SK-N-SH (cell line): ENCODE results near the gene RND2. TPM values are rescaled to one million over a fixed set of nuclear protein-coding genes. Genes with fewer than 3 reads are reported as not detected.

Experiments
- CTCF ChIA-PET: fragments of 300-600, 350-600 bp; formaldehyde crosslinking; extraction: SDS; loops from one replicate; lab custom pipeline; 2021; lab: Yijun Ruan, JAX
- POLR2A ChIA-PET: fragments of 350-600 bp; sonication (Branson Sonifier 250); formaldehyde crosslinking; extraction: SDS; loops from one replicate; lab custom pipeline; 2020; ENCODE audit warnings: antibody characterized with exemption, inconsistent platforms; lab: Yijun Ruan, JAX
- DNase-seq: peaks from one replicate; pipeline ENCODE4 v3.0.0; 2012
- H2AFZ ChIP-seq: fragments of 200-600 bp; sonication (generic); 2 replicates; pipeline ENCODE4 v1.8.1; 2016; ENCODE audit warnings: antibody characterized with exemption, mild to moderate bottlenecking, low read depth
- H3F3A ChIP-seq: fragments of 200-600 bp; sonication (generic); replicated peaks from 2 replicates; pipeline ENCODE3; 2016; ENCODE audit warnings: antibody characterized with exemption, mild to moderate bottlenecking; ENCODE audit not compliant: insufficient read depth
- H3K27ac ChIP-seq, 2 experiments: fragments of 200-500 bp in 1 of 2; fragments of 200-600 bp in 1 of 2; sonication (Bioruptor generic) in 1 of 2; sonication (generic), shearing (Covaris generic) in 1 of 2; 2 replicates each; pipeline versions ENCODE4 v1.5.1 to v1.6.1; 2014 to 2016; ENCODE audit warnings: low read depth in 2 of 2, inconsistent platforms in 1 of 2, low read length in 1 of 2, mild to moderate bottlenecking in 1 of 2, mixed read lengths in 1 of 2
- H3K27me3 ChIP-seq: fragments of 200-600 bp; sonication (generic), shearing (Covaris generic); 2 replicates; pipeline ENCODE4 v1.6.1; 2016; ENCODE audit warnings: mixed run types; ENCODE audit not compliant: insufficient read depth
- H3K36me3 ChIP-seq, 2 experiments: fragments of 200-500 bp in 1 of 2; fragments of 200-600 bp in 1 of 2; sonication (Bioruptor generic) in 1 of 2; sonication (generic) in 1 of 2; replicated peaks in 1 of 2; 2 replicates each; pipeline versions ENCODE3 to v1.5.1; 2014 to 2016; ENCODE audit warnings: low read length in 1 of 2, mild to moderate bottlenecking in 1 of 2; ENCODE audit not compliant: insufficient read depth in 2 of 2, control insufficient read depth in 1 of 2
- H3K4me1 ChIP-seq, 2 experiments: fragments of 200-500 bp in 1 of 2; fragments of 200-600 bp in 1 of 2; sonication (Bioruptor generic) in 1 of 2; sonication (generic), shearing (Covaris generic) in 1 of 2; 2 replicates each; pipeline versions ENCODE4 v1.5.1 to v1.6.1; 2014 to 2016; ENCODE audit warnings: low read depth in 1 of 2, low read length in 1 of 2, mixed run types in 1 of 2; ENCODE audit not compliant: insufficient read depth in 2 of 2, control insufficient read depth in 1 of 2
- H3K4me2 ChIP-seq: fragments of 200-600 bp; sonication (generic), shearing (Covaris generic); 2 replicates; pipeline ENCODE4 v1.6.1; 2017; ENCODE audit warnings: mixed run types
- H3K4me3 ChIP-seq, 2 experiments: fragments of 200-500 bp in 1 of 2; fragments of 200-600 bp in 1 of 2; sonication (Bioruptor generic) in 1 of 2; sonication (generic), shearing (Covaris generic) in 1 of 2; 2 replicates each; pipeline versions ENCODE4 v1.5.1 to v1.8.1; 2014 to 2016; ENCODE audit warnings: low read depth in 2 of 2, inconsistent platforms in 1 of 2, low read length in 1 of 2, mild to moderate bottlenecking in 1 of 2, mixed read lengths in 1 of 2, moderate library complexity in 1 of 2
- H3K79me2 ChIP-seq: fragments of 200-600 bp; sonication (generic); 2 replicates; pipeline ENCODE4 v1.8.1; 2017; ENCODE audit warnings: mild to moderate bottlenecking; ENCODE audit not compliant: insufficient read depth
- H3K9ac ChIP-seq: fragments of 200-600 bp; sonication (generic); 2 replicates; pipeline ENCODE4 v1.6.1; 2017; ENCODE audit warnings: mixed run types
- H3K9me2 ChIP-seq: fragments of 200-600 bp; sonication (generic); 2 replicates; pipeline ENCODE4 v1.6.1; 2017; ENCODE audit warnings: mixed run types
- H3K9me3 ChIP-seq: fragments of 200-600 bp; sonication (generic); 2 replicates; pipeline ENCODE4 v1.6.1; 2017; ENCODE audit warnings: mixed run types, mild to moderate bottlenecking, moderate library complexity
- H4K20me1 ChIP-seq: fragments of 200-600 bp; sonication (generic); 2 replicates; pipeline ENCODE4 v1.6.1; 2017; ENCODE audit warnings: mild to moderate bottlenecking, mixed run types; ENCODE audit not compliant: insufficient read depth
- CTCF ChIP-seq: fragments of 200-600 bp; sonication (generic); IDR thresholded peaks from 2 replicates; pipeline ENCODE4 v1.6.1; 2017; ENCODE audit warnings: antibody characterized with exemption, mild to moderate bottlenecking, moderate library complexity
- ELF1 ChIP-seq: IDR thresholded peaks from 2 replicates; pipeline ENCODE4 v1.4.0; 2012
- EP300 ChIP-seq, 2 experiments: IDR thresholded peaks; 2 replicates each; pipeline versions ENCODE4 v1.4.0 to v1.6.1; 2012; ENCODE audit warnings: borderline replicate concordance in 1 of 2, low read depth in 1 of 2, low read length in 1 of 2
- FOSL2 ChIP-seq: IDR thresholded peaks from 2 replicates; pipeline ENCODE4 v1.4.0; 2012; ENCODE audit warnings: low read depth, mild to moderate bottlenecking, moderate library complexity, borderline replicate concordance
- FOXM1 ChIP-seq: IDR thresholded peaks from 2 replicates; pipeline ENCODE4 v1.4.0; 2012; ENCODE audit warnings: low read depth, mild to moderate bottlenecking
- GABPA ChIP-seq: IDR thresholded peaks from 2 replicates; pipeline ENCODE4 v1.4.0; 2012; ENCODE audit warnings: low read depth, mild to moderate bottlenecking
- MXI1 ChIP-seq: IDR thresholded peaks from 2 replicates; pipeline ENCODE4 v1.6.1; 2012; ENCODE audit warnings: mild to moderate bottlenecking, low read depth, low read length, improper control_type of control experiment
- NFIC ChIP-seq: IDR thresholded peaks from 2 replicates; pipeline ENCODE4 v1.4.0; 2012; ENCODE audit warnings: borderline replicate concordance
- POLR2AphosphoS5 ChIP-seq: IDR thresholded peaks from 2 replicates; pipeline ENCODE4 v1.6.1; 2012; ENCODE audit warnings: low read depth, low read length
- RAD21 ChIP-seq: IDR thresholded peaks from 2 replicates; pipeline ENCODE4 v1.6.1; 2012; ENCODE audit warnings: mild to moderate bottlenecking, low read length
- RXRA ChIP-seq: IDR thresholded peaks from 2 replicates; pipeline ENCODE4 v1.4.0; 2012; ENCODE audit warnings: low read depth, mild to moderate bottlenecking, borderline replicate concordance
- SIN3A ChIP-seq: IDR thresholded peaks from 2 replicates; pipeline ENCODE4 v1.6.1; 2012; ENCODE audit warnings: low read depth, mild to moderate bottlenecking, low read length, moderate library complexity, borderline replicate concordance
- TAF1 ChIP-seq: IDR thresholded peaks from 2 replicates; pipeline ENCODE4 v1.6.1; 2012; ENCODE audit warnings: low read depth, mild to moderate bottlenecking, low read length, moderate library complexity, borderline replicate concordance
- TCF12 ChIP-seq: IDR thresholded peaks from 2 replicates; pipeline ENCODE4 v1.4.0; 2012
- YY1 ChIP-seq: IDR thresholded peaks from 2 replicates; pipeline ENCODE4 v1.4.0; 2012; ENCODE audit warnings: low read depth, mild to moderate bottlenecking
- WGBS: methylation state at CpG from one replicate; pipeline ENCODE4 v1.1.6; 2017; ENCODE audit warnings: low lambda C conversion rate; 5-methylcytosine and 5-hydroxymethylcytosine counted together
- polyA plus RNA-seq, 3 experiments: library from polyadenylated mRNA; depleted of rRNA; stranded (reverse); fragments of >200 nt; gene quantifications; 2 replicates each; pipeline ENCODE4 v1.2.3, GENCODE V29; 2012
- TF ChIP-seq, protein P1 (sequence below): IDR thresholded peaks from 2 replicates; pipeline ENCODE4 v1.6.1; 2012; ENCODE audit warnings: mild to moderate bottlenecking, low read depth, low read length, moderate library complexity
- TF ChIP-seq, protein P2 (sequence below): IDR thresholded peaks from 2 replicates; pipeline ENCODE4 v1.4.0; 2012; ENCODE audit warnings: low read depth

RND2 gene
- polyA plus RNA-seq, 1 of the 3 experiments (the other 2 are of a cell fraction), result 8.9 TPM

- DNase-seq, result no peak
- Histone ChIP-seq H3K79me2 (no peaks in the 10 kb centered on the region), H3K27ac (no peak overlapping the region), H3K4me3 (no peak overlapping the region), H3K9ac (no peak overlapping the region), H3K4me2 (no peak overlapping the region), H4K20me1 (no peaks in the 10 kb centered on the region), H2AFZ (no peak overlapping the region), H3K9me2 (no peaks in the 10 kb centered on the region), H3K36me3 (peaks cover 0 to 8% of the 10 kb centered on the region in 2 experiments), H3F3A (no peaks in the 10 kb centered on the region), H3K4me1 (no peaks in the 10 kb centered on the region), H3K9me3 (no peaks in the 10 kb centered on the region), H3K27me3 (no peaks in the 10 kb centered on the region)
- CTCF ChIA-PET, result interaction anchor here (0.7 kb wide), 1 partner anchor 32 kb away, joined by 4 read pairs; no protein-coding TSS in a partner anchor
- WGBS, result 60% methylated on average over 1 of the region's 1 CpG
- no peak for TF ChIP-seq GABPA
- TF ChIP-seq ELF1, result no peak
- TF ChIP-seq SIN3A, result no peak
- TF ChIP-seq MXI1, result no peak
- no peak for TF ChIP-seq EP300 (IDR thresholded peaks at IDR 0.05; ENCODE audit: borderline replicate concordance in 1 of 2, low read depth in 1 of 2, low read length in 1 of 2)
- TF ChIP-seq, protein P1, sequence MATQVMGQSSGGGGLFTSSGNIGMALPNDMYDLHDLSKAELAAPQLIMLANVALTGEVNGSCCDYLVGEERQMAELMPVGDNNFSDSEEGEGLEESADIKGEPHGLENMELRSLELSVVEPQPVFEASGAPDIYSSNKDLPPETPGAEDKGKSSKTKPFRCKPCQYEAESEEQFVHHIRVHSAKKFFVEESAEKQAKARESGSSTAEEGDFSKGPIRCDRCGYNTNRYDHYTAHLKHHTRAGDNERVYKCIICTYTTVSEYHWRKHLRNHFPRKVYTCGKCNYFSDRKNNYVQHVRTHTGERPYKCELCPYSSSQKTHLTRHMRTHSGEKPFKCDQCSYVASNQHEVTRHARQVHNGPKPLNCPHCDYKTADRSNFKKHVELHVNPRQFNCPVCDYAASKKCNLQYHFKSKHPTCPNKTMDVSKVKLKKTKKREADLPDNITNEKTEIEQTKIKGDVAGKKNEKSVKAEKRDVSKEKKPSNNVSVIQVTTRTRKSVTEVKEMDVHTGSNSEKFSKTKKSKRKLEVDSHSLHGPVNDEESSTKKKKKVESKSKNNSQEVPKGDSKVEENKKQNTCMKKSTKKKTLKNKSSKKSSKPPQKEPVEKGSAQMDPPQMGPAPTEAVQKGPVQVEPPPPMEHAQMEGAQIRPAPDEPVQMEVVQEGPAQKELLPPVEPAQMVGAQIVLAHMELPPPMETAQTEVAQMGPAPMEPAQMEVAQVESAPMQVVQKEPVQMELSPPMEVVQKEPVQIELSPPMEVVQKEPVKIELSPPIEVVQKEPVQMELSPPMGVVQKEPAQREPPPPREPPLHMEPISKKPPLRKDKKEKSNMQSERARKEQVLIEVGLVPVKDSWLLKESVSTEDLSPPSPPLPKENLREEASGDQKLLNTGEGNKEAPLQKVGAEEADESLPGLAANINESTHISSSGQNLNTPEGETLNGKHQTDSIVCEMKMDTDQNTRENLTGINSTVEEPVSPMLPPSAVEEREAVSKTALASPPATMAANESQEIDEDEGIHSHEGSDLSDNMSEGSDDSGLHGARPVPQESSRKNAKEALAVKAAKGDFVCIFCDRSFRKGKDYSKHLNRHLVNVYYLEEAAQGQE, result no peak
- TF ChIP-seq, protein P2, sequence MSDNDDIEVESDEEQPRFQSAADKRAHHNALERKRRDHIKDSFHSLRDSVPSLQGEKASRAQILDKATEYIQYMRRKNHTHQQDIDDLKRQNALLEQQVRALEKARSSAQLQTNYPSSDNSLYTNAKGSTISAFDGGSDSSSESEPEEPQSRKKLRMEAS, result no peak
- no peak for TF ChIP-seq FOSL2
- TF ChIP-seq YY1, result no peak
- TF ChIP-seq TCF12, result no peak
- POLR2A ChIA-PET, result no interaction called here
Observed at GRCh38 chr17:43070872-43071271, 45.8 kb downstream of the RND2 start.

DNA sequence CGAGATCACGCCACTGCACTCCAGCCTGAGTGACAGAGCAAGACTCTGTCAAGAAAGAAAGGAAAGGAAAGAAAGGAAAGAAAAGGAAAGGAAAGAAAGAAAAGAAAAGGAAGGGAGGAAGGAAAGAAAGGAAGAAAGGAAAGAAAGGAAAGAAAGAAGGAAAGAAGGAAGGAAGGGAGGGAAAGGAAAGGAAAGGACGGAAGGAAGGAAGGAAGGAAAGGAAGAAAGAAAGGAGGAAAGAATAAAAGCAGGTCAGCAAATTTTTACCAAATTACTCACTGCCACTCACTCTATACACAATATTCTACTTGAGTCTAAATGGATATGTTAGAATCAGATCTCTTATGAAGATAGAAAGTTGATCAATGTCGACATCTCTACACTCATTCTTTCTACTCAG, 49.8 kb downstream of the RND2 start:
- ChIA-PET POLR2A (no interaction called here), CTCF (interaction anchor here (1.0 kb wide), 1 partner anchor 17 kb away, joined by 3 read pairs; no protein-coding TSS in a partner anchor)
- no peaks in the 10 kb centered on the region for H3K79me2 ChIP-seq
- no peaks in the 10 kb centered on the region for H3K9me3 ChIP-seq
- no peaks in the 10 kb centered on the region for H3K4me1 ChIP-seq
- H3K9ac ChIP-seq, result no peak overlapping the region
- peaks cover 3% of the 10 kb centered on the region for H3F3A ChIP-seq
- WGBS, result 89% methylated on average over 4 of the region's 4 CpGs
- peaks cover 2 to 9% of the 10 kb centered on the region in 2 experiments for H3K36me3 ChIP-seq
- H3K9me2 ChIP-seq, result no peaks in the 10 kb centered on the region
- H3K27me3 ChIP-seq, result no peaks in the 10 kb centered on the region
- no peak overlapping the region for H3K27ac ChIP-seq
- H3K4me3 ChIP-seq, result no peak overlapping the region
- H3K4me2 ChIP-seq, result no peak overlapping the region
- H4K20me1 ChIP-seq, result no peaks in the 10 kb centered on the region
- H2AFZ ChIP-seq, result no peak overlapping the region
- DNase-seq, result no peak
- TF ChIP-seq NFIC, result no peak
- no peak for TF ChIP-seq CTCF
- no peak for TF ChIP-seq EP300 (IDR thresholded peaks at IDR 0.05; ENCODE audit: borderline replicate concordance in 1 of 2, low read depth in 1 of 2, low read length in 1 of 2)
- no peak for TF ChIP-seq RAD21
- TF ChIP-seq RXRA, result no peak
- TF ChIP-seq FOXM1, result no peak
- TF ChIP-seq YY1, result no peak
- TF ChIP-seq, protein P1, result no peak
- no peak for TF ChIP-seq TAF1
- TF ChIP-seq, protein P2, result no peak
- no peak for TF ChIP-seq ELF1
- no peak for TF ChIP-seq POLR2AphosphoS5
- TF ChIP-seq, all 33 proteins: peak for 0
